K562 (cell line): ENCODE results near the gene MRPS31. TPM values are rescaled to one million over a fixed set of nuclear protein-coding genes. Genes with fewer than 3 reads are reported as not detected.

Experiments
- ARID2 ChIP-seq: fragments of 450-650 bp; IDR thresholded peaks from 2 replicates; pipeline ENCODE4 v1.6.1; 2017; ENCODE audit warnings: antibody characterized with exemption, mild to moderate bottlenecking
- ATF3 ChIP-seq, 2 experiments: fragments of 450-650 bp in 1 of 2; sonication (generic) in 1 of 2; formaldehyde crosslinking in 1 of 2; IDR thresholded peaks in 1 of 2; conservative IDR thresholded peaks in 1 of 2; 2 replicates each; pipeline versions ENCODE4 v1.6.1 to v1.8.1; 2016 to 2023; ENCODE audit warnings: mild to moderate bottlenecking in 2 of 2, moderate library complexity in 2 of 2, inconsistent platforms in 1 of 2, missing genetic modification reagents in 1 of 2
- CUX1 ChIP-seq: fragments of 200-800 bp; sonication (Bioruptor generic); IDR thresholded peaks from 2 replicates; pipeline ENCODE4 v1.6.1; 2016; ENCODE audit warnings: missing genetic modification characterization, missing compliant biosample characterization
- E2F6 ChIP-seq, 2 experiments: IDR thresholded peaks; 2 replicates each; pipeline ENCODE4 v1.6.1; 2011; ENCODE audit warnings: borderline replicate concordance in 1 of 2, control low read depth in 1 of 2, low read depth in 1 of 2, low read length in 1 of 2, mild to moderate bottlenecking in 1 of 2, mixed read lengths in 1 of 2, moderate library complexity in 1 of 2; ENCODE audit not compliant: insufficient read depth in 1 of 2, insufficient read length in 1 of 2, poor library complexity in 1 of 2, severe bottlenecking in 1 of 2; ENCODE audit errors: extremely low read depth in 1 of 2
- NR2C2 ChIP-seq, 2 experiments: fragments of 200-800 bp in 1 of 2; sonication (Bioruptor generic) in 1 of 2; sonication (generic) in 1 of 2; formaldehyde crosslinking in 1 of 2; IDR thresholded peaks; 2 replicates each; pipeline versions ENCODE4 v1.6.1 to v1.8.0; 2016 to 2022; ENCODE audit warnings: mild to moderate bottlenecking in 1 of 2, missing compliant biosample characterization in 1 of 2, missing genetic modification characterization in 1 of 2, missing genetic modification reagents in 1 of 2
- PBX2 ChIP-seq, 2 experiments: IDR thresholded peaks in 1 of 2; conservative IDR thresholded peaks in 1 of 2; 2 replicates each; pipeline ENCODE4 v1.6.1; 2016; ENCODE audit warnings: low read depth in 2 of 2, mild to moderate bottlenecking in 1 of 2, missing compliant biosample characterization in 1 of 2, missing genetic modification characterization in 1 of 2, moderate library complexity in 1 of 2
- PKNOX1 ChIP-seq: fragments of 450-650 bp; IDR thresholded peaks from 2 replicates; pipeline ENCODE4 v1.6.1; 2016
- RHOXF2B ChIP-seq: fragments of 250-450 bp; sonication (Bioruptor Pico); conservative IDR thresholded peaks from 2 replicates; pipeline ENCODE4 v1.5.1; 2021
- SMAD3 ChIP-seq: fragments of 450-650 bp; formaldehyde crosslinking; conservative IDR thresholded peaks from 2 replicates; pipeline ENCODE4 v1.4.0; 2020; ENCODE audit warnings: mild to moderate bottlenecking
- USF2 ChIP-seq: sonication (generic); formaldehyde crosslinking; IDR thresholded peaks from 2 replicates; pipeline ENCODE4 v1.5.0; 2020; ENCODE audit warnings: missing genetic modification reagents
- ZNF445 ChIP-seq: fragments of 250-450 bp; sonication (Bioruptor Pico); IDR thresholded peaks from 2 replicates; pipeline ENCODE4 v1.4.0; 2020; ENCODE audit warnings: low read depth, mild to moderate bottlenecking, moderate library complexity
- ZNF583 ChIP-seq: fragments of 250-450 bp; sonication (Bioruptor Pico); IDR thresholded peaks from 2 replicates; pipeline ENCODE4 v1.4.0; 2020
- polyA plus RNA-seq, 8 experiments: library from polyadenylated mRNA; depleted of rRNA in 4 of 8; stranded (reverse) in 5 of 8; unstranded in 3 of 8; fragments of >200 nt; fragmentation: Nextera tagmentation in 2 of 8; fragmentation: Illumina TruSeq in 1 of 8; extraction: Ambion mirVana in 2 of 8; extraction: Trizol in 1 of 8; gene quantifications; 2 replicates each; pipeline versions ENCODE4 v1.2.1 to v1.2.3, GENCODE V29; 2011 to 2014; ENCODE audit warnings: inconsistent platforms in 1 of 8, missing spikeins in 1 of 8
- total RNA-seq, 7 experiments: library from RNA; depleted of rRNA in 6 of 7; stranded (reverse); fragments of >200 nt in 6 of 7; fragmentation: Illumina TruSeq in 2 of 7; extraction: Trizol in 2 of 7; gene quantifications; 2 replicates each; pipeline versions ENCODE4 v1.2.1 to v1.2.3, GENCODE V29; 2011 to 2021; ENCODE audit warnings: low replicate concordance in 1 of 7

The MRPS31 gene
- total and polyA plus RNA-seq, 9 of the 15 experiments (the other 6 are each of a cell fraction or from before 2014, with no cell fraction given) = 20.3 to 57.8 (median 37.1) TPM

GRCh38 chr13:40758811-40759210, 12.2 kb downstream of the MRPS31 start (continued):
- TF ChIP-seq PBX2 (CRISPR knock-in tag; IDR thresholded peaks at IDR 0.05; ENCODE audit: low read depth) (no peak), PBX2 (tag; conservative IDR thresholded peaks at IDR 0.05; ENCODE audit: low read depth) (no peak), PKNOX1 (no peak), NR2C2 (CRISPR knock-in tag; IDR thresholded peaks at IDR 0.05) (no peak), NR2C2 (tag; IDR thresholded peaks at IDR 0.05) (no peak), SMAD3 (CRISPR knock-in tag) (no peak), ZNF445 (CRISPR knock-in tag) (no peak), USF2 (CRISPR knock-in tag) (no peak), ATF3 (IDR thresholded peaks at IDR 0.05) (no peak), ATF3 (CRISPR knock-in tag; conservative IDR thresholded peaks at IDR 0.05) (no peak), ZNF583 (CRISPR knock-in tag) (no peak), E2F6 (IDR thresholded peaks at IDR 0.05; ENCODE audit: borderline replicate concordance in 1 of 2, extremely low read depth in 1 of 2, insufficient read depth in 1 of 2, insufficient read length in 1 of 2, low read depth in 1 of 2, low read length in 1 of 2, poor library complexity in 1 of 2, severe bottlenecking in 1 of 2) (no peak), CUX1 (CRISPR knock-in tag) (no peak), ARID2 (no peak), RHOXF2B (CRISPR knock-in tag) (no peak)
